GM21576 (cell line): Measurements from ENCODE around the gene ARHGAP24.
A peak's percentile ranks its signal among the peaks of the same experiment; 100 is the strongest.

Experiments
- ATAC-seq: cut with Tn5 transposase; IDR thresholded peaks from one replicate; pipeline ENCODE4 v1.9.1; 2021; ENCODE audit warnings: mild to moderate bottlenecking, moderate library complexity; ENCODE audit not compliant: unreplicated experiment

ARHGAP24 gene

GRCh38 chr4:86043755-86044592, 569.0 kb downstream of the ARHGAP24 start:
- peak; percentile 69 for ATAC-seq

- ATAC-seq = no peak
Observed at GRCh38 chr4:86044593-86044985, 569.6 kb downstream of the ARHGAP24 start.

DNA sequence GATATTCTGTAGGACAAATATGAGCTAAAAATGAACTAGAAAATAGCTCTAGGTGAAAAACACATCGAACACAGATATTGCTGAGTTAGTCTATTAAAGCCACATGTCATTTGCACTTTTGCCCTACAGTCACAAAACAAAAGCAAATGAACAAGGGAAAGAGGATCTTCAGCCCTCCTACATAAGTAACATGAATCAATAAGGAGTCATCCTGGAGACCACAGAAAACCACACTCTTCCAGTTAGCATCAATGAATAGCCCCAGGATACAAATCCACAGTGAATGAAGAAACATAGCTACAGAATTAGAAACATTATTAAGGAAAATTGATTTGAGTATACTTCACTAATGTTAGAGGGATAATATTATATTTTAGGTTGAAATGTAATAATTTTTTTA, 573.5 kb downstream of the ARHGAP24 start:
- no peak for ATAC-seq

- no peak for ATAC-seq
Observed at GRCh38 chr4:86050496-86050895, 575.5 kb downstream of the ARHGAP24 start.
